Measurements from ENCODE around the gene ABHD13.

Gene ABHD13

DNA sequence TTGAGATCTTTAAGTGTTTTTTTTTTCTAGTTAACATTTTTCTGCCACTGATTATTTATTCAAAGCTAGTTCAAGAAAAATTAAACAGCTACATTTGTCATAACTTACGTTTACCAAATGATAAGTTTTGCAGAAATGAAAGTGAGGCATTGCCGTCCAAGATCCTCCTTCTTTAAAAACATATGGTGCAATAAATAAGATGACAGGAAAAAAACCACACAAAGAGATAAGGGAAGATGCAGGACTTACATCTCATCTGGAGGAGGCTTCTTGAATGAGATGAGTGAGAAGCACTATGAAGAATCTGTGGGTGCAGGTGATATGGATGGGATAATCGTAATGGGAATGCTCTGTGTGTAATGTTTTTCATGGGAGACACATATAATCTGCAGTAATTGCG, 63.7 kb downstream of the ABHD13 start:
- Histone ChIP-seq H3K4me3 (ENCODE audit: low read length) (no peak overlapping the region), H3K27me3 (replicated peaks; ENCODE audit: insufficient read depth, low read length) (no peaks in the 10 kb centered on the region), H3K9me2 (replicated peaks; ENCODE audit: insufficient read depth, low read length) (no peaks in the 10 kb centered on the region), H3K9ac (ENCODE audit: low read length) (no peak overlapping the region), H3K4me2 (ENCODE audit: low read depth, low read length) (no peak overlapping the region), H3K79me2 (ENCODE audit: low read length) (no peaks in the 10 kb centered on the region), H3K4me1 (ENCODE audit: low read length) (no peaks in the 10 kb centered on the region), H3F3A (ENCODE audit: insufficient read depth, low read length) (no peaks in the 10 kb centered on the region), H2AFZ (ENCODE audit: low read length) (no peak overlapping the region), H3K36me3 (replicated peaks; ENCODE audit: insufficient read depth, low read length) (no peaks in the 10 kb centered on the region), H4K20me1 (ENCODE audit: insufficient read depth, low read length) (no peaks in the 10 kb centered on the region), H3K27ac (ENCODE audit: low read length) (no peak overlapping the region), H3K9me3 (replicated peaks; ENCODE audit: insufficient read depth, low read length) (no peaks in the 10 kb centered on the region)
- TF ChIP-seq, protein P1, sequence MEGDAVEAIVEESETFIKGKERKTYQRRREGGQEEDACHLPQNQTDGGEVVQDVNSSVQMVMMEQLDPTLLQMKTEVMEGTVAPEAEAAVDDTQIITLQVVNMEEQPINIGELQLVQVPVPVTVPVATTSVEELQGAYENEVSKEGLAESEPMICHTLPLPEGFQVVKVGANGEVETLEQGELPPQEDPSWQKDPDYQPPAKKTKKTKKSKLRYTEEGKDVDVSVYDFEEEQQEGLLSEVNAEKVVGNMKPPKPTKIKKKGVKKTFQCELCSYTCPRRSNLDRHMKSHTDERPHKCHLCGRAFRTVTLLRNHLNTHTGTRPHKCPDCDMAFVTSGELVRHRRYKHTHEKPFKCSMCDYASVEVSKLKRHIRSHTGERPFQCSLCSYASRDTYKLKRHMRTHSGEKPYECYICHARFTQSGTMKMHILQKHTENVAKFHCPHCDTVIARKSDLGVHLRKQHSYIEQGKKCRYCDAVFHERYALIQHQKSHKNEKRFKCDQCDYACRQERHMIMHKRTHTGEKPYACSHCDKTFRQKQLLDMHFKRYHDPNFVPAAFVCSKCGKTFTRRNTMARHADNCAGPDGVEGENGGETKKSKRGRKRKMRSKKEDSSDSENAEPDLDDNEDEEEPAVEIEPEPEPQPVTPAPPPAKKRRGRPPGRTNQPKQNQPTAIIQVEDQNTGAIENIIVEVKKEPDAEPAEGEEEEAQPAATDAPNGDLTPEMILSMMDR (IDR thresholded peaks at IDR 0.05; ENCODE audit: low read length): no peak
- no peak for TF ChIP-seq EZH2phosphoT487 (IDR thresholded peaks at IDR 0.05; ENCODE audit: low read length)
- no peak for TF ChIP-seq EZH2 (optimal IDR thresholded peaks at IDR 0.05; ENCODE audit: low read depth, low read length)
- DNase-seq: no peak

DNA sequence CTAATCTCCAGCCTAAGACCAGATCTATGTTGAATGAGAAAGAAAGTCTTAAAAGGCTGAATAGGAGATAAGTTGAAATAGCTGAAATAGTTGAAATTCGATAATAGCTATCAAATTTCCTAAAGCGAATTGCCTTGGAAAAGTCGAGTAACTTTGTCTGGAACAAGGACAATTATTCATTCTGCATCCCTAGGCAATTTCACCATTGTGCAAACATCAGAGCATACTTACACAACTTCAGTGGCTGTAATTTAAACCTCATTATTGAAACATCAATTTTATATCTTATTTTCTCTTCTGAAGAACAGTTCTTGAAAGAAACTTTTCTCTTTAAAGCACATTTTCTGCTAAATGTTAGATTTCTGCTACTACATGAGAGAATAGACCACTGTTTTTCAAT, 64.9 kb downstream of the ABHD13 start:
- Histone ChIP-seq H4K20me1 (ENCODE audit: insufficient read depth, low read length) (no peaks in the 10 kb centered on the region), H3K27me3 (replicated peaks; ENCODE audit: insufficient read depth, low read length) (no peaks in the 10 kb centered on the region), H2AFZ (ENCODE audit: low read length) (no peak overlapping the region), H3K9ac (ENCODE audit: low read length) (no peak overlapping the region), H3K27ac (ENCODE audit: low read length) (no peak overlapping the region), H3K9me3 (replicated peaks; ENCODE audit: insufficient read depth, low read length) (no peaks in the 10 kb centered on the region), H3K9me2 (replicated peaks; ENCODE audit: insufficient read depth, low read length) (no peaks in the 10 kb centered on the region), H3F3A (ENCODE audit: insufficient read depth, low read length) (no peaks in the 10 kb centered on the region), H3K4me2 (ENCODE audit: low read depth, low read length) (no peak overlapping the region), H3K36me3 (replicated peaks; ENCODE audit: insufficient read depth, low read length) (no peaks in the 10 kb centered on the region), H3K4me3 (ENCODE audit: low read length) (no peak overlapping the region), H3K4me1 (ENCODE audit: low read length) (no peaks in the 10 kb centered on the region), H3K79me2 (ENCODE audit: low read length) (no peaks in the 10 kb centered on the region)
- DNase-seq: no peak
- TF ChIP-seq EZH2phosphoT487 (IDR thresholded peaks at IDR 0.05; ENCODE audit: low read length): no peak
- TF ChIP-seq, protein P1 (IDR thresholded peaks at IDR 0.05; ENCODE audit: low read length): no peak

Data from MM.1S (cell line).